CD8-positive, alpha-beta memory T cell (primary cell): ENCODE data around the gene CARD16. TPM values are rescaled to one million over a fixed set of nuclear protein-coding genes. Genes with fewer than 3 reads are reported as not detected.
"Not testable (repeated sequence)": the region's sequence is repeated elsewhere in the genome, so short reads cannot be mapped to it uniquely, and the experiment has no call there.

Experiments used
- CTCF ChIA-PET: fragments of 350-600 bp; sonication (Branson Sonifier 250); formaldehyde crosslinking; loops from one replicate; lab custom pipeline; 2021; ENCODE audit warnings: antibody characterized with exemption; lab: Charles Lee
- POLR2A ChIA-PET: fragments of 350-600 bp; sonication (Branson Sonifier 250); formaldehyde crosslinking; loops from one replicate; lab custom pipeline; 2021; ENCODE audit warnings: antibody characterized with exemption; lab: Charles Lee
- DNase-seq, 5 donors: peaks; one replicate each; pipeline versions ENCODE4 v3.0.0 to v3.0.0-alpha.2; 2020 to 2022; ENCODE audit warnings: mixed read lengths in 1 of 5
- H3K27ac ChIP-seq: one replicate; pipeline ENCODE4 v1.7.0; 2013; ENCODE audit warnings: low read depth, mild to moderate bottlenecking, low read length, moderate library complexity
- H3K27me3 ChIP-seq: 2 replicates; pipeline ENCODE4 v1.7.0; 2013; ENCODE audit warnings: low read length, mild to moderate bottlenecking; ENCODE audit not compliant: insufficient read depth, poor library complexity, severe bottlenecking
- H3K36me3 ChIP-seq: 2 replicates; pipeline ENCODE4 v1.7.0; 2013; ENCODE audit warnings: mild to moderate bottlenecking, low read length, moderate library complexity; ENCODE audit not compliant: insufficient read depth
- H3K4me1 ChIP-seq: 2 replicates; pipeline ENCODE4 v1.7.0; 2013; ENCODE audit warnings: mild to moderate bottlenecking, low read length, moderate library complexity; ENCODE audit not compliant: insufficient read depth
- H3K4me3 ChIP-seq: 2 replicates; pipeline ENCODE4 v1.7.0; 2013; ENCODE audit warnings: mild to moderate bottlenecking, low read length
- H3K9me3 ChIP-seq: 2 replicates; pipeline ENCODE4 v1.7.0; 2013; ENCODE audit warnings: mild to moderate bottlenecking, low read length
- H3K27ac Mint-ChIP-seq, 8 donors: one replicate each; pipeline ENCODE4 v1.8.0; 2020 to 2021; ENCODE audit warnings: mixed read lengths in 8 of 8, mild to moderate bottlenecking in 6 of 8, inconsistent platforms in 3 of 8, moderate library complexity in 3 of 8
- H3K27me3 Mint-ChIP-seq, 2 donors: one replicate each; pipeline ENCODE4 v1.8.0; 2020 to 2021; ENCODE audit warnings: mixed read lengths in 2 of 2, mild to moderate bottlenecking in 1 of 2, moderate library complexity in 1 of 2
- H3K36me3 Mint-ChIP-seq, 3 donors: one replicate each; pipeline ENCODE4 v1.8.0; 2020 to 2021; ENCODE audit warnings: mixed read lengths in 3 of 3, inconsistent platforms in 1 of 3, mild to moderate bottlenecking in 1 of 3
- H3K4me1 Mint-ChIP-seq, 3 donors: one replicate each; pipeline ENCODE4 v1.8.0; 2020 to 2021; ENCODE audit warnings: mixed read lengths in 3 of 3, inconsistent platforms in 1 of 3, mild to moderate bottlenecking in 1 of 3
- H3K4me3 Mint-ChIP-seq, 7 donors: one replicate each; pipeline ENCODE4 v1.8.0; 2020 to 2021; ENCODE audit warnings: mixed read lengths in 7 of 7, mild to moderate bottlenecking in 6 of 7, moderate library complexity in 4 of 7, inconsistent platforms in 2 of 7
- H3K9me3 Mint-ChIP-seq, 5 donors: one replicate each; pipeline ENCODE4 v1.8.0; 2020 to 2022; ENCODE audit warnings: mixed read lengths in 5 of 5, mild to moderate bottlenecking in 3 of 5, moderate library complexity in 2 of 5, inconsistent platforms in 1 of 5
- polyA plus RNA-seq: library from polyadenylated mRNA; unstranded; fragments of 300-500 nt; fragmentation: Illumina TruSeq; gene quantifications from one replicate; pipeline ENCODE4 v1.2.3, GENCODE V29; 2021
- total RNA-seq, 2 experiments: library from RNA; stranded (reverse); gene quantifications; one replicate each; pipeline ENCODE4 v1.2.3, GENCODE V29; 2021

Gene CARD16
- total RNA-seq: 10 to 100 TPM in 1 of 2 experiments, 1 to 10 TPM in 1; 8.0 to 10.3 TPM
- polyA plus RNA-seq: 268 TPM

DNA sequence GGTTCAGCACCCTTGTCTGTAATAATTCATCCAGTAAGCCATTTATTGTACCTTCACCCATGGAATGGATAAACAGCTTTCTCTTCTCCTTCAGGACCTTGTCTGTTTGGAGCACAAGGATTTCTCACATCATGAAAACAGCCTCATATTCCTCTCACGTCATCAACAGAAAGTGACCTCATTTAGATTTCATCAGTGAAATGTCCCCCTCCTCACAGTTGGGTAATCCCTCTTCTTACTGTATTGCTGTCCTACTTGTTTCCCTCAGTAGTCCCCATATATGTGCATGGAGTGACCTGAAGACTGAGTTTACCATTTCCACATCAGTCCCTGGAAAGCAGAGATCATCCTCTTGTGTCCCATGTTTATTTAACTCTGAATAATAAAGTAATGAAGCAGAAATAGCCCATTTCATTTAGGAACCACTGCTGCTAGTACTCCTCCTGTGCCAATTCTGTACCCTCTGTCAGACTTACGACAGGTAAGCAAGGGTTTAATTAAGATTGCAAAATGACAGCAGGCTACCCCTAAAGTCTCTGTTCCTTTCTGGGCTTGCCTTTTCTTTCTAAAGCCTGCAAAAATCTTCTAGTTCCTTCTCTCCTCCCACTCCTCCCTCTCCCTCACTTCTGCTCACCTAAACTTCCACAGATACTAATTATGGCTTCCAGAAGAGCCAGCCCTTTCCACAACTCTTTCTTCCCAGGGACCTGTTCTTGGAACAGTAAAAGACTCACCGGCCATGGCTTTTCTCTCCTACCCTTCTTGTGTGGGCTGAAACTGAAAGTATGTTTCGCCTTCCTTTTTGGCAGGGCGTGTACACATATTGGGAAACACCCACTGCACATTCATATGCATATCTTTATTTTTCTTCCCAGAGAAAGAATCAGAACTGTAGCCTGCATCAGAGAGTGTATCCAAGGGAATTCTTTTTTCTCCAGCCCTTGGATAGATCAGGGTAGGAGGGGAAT, at the start of gene CARD16:
Gene CARD16 (minus strand): TSS at position 779 of the 968 bp plus-strand sequence. CDS start 38 bp downstream, at position 741.
- Histone ChIP-seq H3K27ac (peak within 1 kb of the TSS; percentile 57), H3K36me3 (peaks cover 11% of the 10 kb centered on the region), H3K4me3 (peak within 1 kb of the TSS; percentile 63), H3K4me1 (peaks cover 29% of the 10 kb centered on the region)
- H3K36me3 Mint-ChIP-seq: peaks cover 19 to 36% (median 23%) of the 10 kb centered on the region in 3 donors
- H3K9me3 ChIP-seq, H3K27me3 Mint-ChIP-seq, POLR2A ChIA-PET, CTCF ChIA-PET, H3K9me3 Mint-ChIP-seq, H3K27me3 ChIP-seq: not testable (repeated sequence)
- DNase-seq: peak in 4 of 5 donors; percentile 24 to 66 (median 46)
- peak within 1 kb of the TSS; percentile 90 to 97 (median 93) for H3K4me3 Mint-ChIP-seq
- H3K27ac Mint-ChIP-seq: peak within 1 kb of the TSS; percentile 63 to 99 (median 96)
- peaks cover 40 to 71% (median 69%) of the 10 kb centered on the region in 3 donors for H3K4me1 Mint-ChIP-seq

- DNase-seq: no peak
- H3K4me3 ChIP-seq: no peak overlapping the region
- H3K4me1 Mint-ChIP-seq: no peaks in the 10 kb centered on the region
- ChIA-PET POLR2A (no interaction called here), CTCF (no interaction called here)
- H3K36me3 Mint-ChIP-seq: peaks cover 0 to 5% (median 2%) of the 10 kb centered on the region in 3 donors
- H3K9me3 Mint-ChIP-seq: no peaks in the 10 kb centered on the region
- H3K4me1 ChIP-seq: no peaks in the 10 kb centered on the region
- no peak overlapping the region for H3K4me3 Mint-ChIP-seq
- no peak overlapping the region for H3K27ac ChIP-seq
- H3K9me3 ChIP-seq: no peaks in the 10 kb centered on the region
- H3K27me3 ChIP-seq: no peaks in the 10 kb centered on the region
- H3K27me3 Mint-ChIP-seq: peaks cover 0 to 3% of the 10 kb centered on the region in 2 donors
- no peak overlapping the region for H3K27ac Mint-ChIP-seq
- H3K36me3 ChIP-seq: no peaks in the 10 kb centered on the region
Observed at GRCh38 chr11:105092256-105093239, 47.4 kb upstream of the CARD16 start.

GRCh38 chr11:105081412-105082150, 36.4 kb upstream of the CARD16 start:
- peaks cover 0 to 4% (median 0%) of the 10 kb centered on the region in 3 donors for H3K36me3 Mint-ChIP-seq
- POLR2A ChIA-PET: no interaction called here
- peaks cover 3 to 28% of the 10 kb centered on the region in 2 donors for H3K27me3 Mint-ChIP-seq
- Histone ChIP-seq H3K9me3 (no peaks in the 10 kb centered on the region), H3K4me3 (no peak overlapping the region), H3K36me3 (no peaks in the 10 kb centered on the region), H3K4me1 (no peaks in the 10 kb centered on the region), H3K27ac (no peak overlapping the region), H3K27me3 (no peaks in the 10 kb centered on the region)
- no peak overlapping the region for H3K27ac Mint-ChIP-seq
- no peak for DNase-seq
- CTCF ChIA-PET: no interaction called here
- peaks cover 11 to 18% (median 13%) of the 10 kb centered on the region in 3 donors for H3K4me1 Mint-ChIP-seq
- H3K9me3 Mint-ChIP-seq: no peaks in the 10 kb centered on the region
- H3K4me3 Mint-ChIP-seq: no peak overlapping the region

- not testable (repeated sequence) for H3K9me3 Mint-ChIP-seq
- peak overlapping the region in 2 of 8 donors; percentile 2 to 39 for H3K27ac Mint-ChIP-seq
- H3K4me3 Mint-ChIP-seq: peak overlapping the region in 1 of 7 donors; percentile 22
Observed at GRCh38 chr11:105080171-105080906, 35.2 kb upstream of the CARD16 start.

GRCh38 chr11:105078283-105078682, 33.1 kb upstream of the CARD16 start:
- H3K27ac Mint-ChIP-seq: no peak overlapping the region
- POLR2A ChIA-PET: interaction anchor here (0.7 kb wide), 1 partner anchor 590 kb away, joined by 3 read pairs; no protein-coding TSS in a partner anchor
- no peaks in the 10 kb centered on the region for H3K9me3 ChIP-seq
- H3K27ac ChIP-seq: no peak overlapping the region
- peaks cover 11 to 22% (median 13%) of the 10 kb centered on the region in 3 donors for H3K4me1 Mint-ChIP-seq
- no peak for DNase-seq
- H3K27me3 ChIP-seq: no peaks in the 10 kb centered on the region
- H3K36me3 ChIP-seq: no peaks in the 10 kb centered on the region
- H3K36me3 Mint-ChIP-seq: peaks cover 0 to 4% (median 0%) of the 10 kb centered on the region in 3 donors
- peaks cover 3 to 20% of the 10 kb centered on the region in 2 donors for H3K27me3 Mint-ChIP-seq
- H3K9me3 Mint-ChIP-seq: no peaks in the 10 kb centered on the region
- H3K4me1 ChIP-seq: no peaks in the 10 kb centered on the region
- CTCF ChIA-PET: no interaction called here
- no peak overlapping the region for H3K4me3 Mint-ChIP-seq
- no peak overlapping the region for H3K4me3 ChIP-seq

More at GRCh38 chr11:105080171-105080906, 35.2 kb upstream of the CARD16 start:
- H3K36me3 Mint-ChIP-seq, H3K4me3 ChIP-seq, H3K27ac ChIP-seq, H3K36me3 ChIP-seq, H3K4me1 ChIP-seq, DNase-seq, H3K27me3 ChIP-seq, H3K9me3 ChIP-seq, CTCF ChIA-PET, POLR2A ChIA-PET: not testable (repeated sequence)
- H3K4me1 Mint-ChIP-seq: peaks cover 11 to 18% (median 13%) of the 10 kb centered on the region in 3 donors
- H3K27me3 Mint-ChIP-seq: peaks cover 3 to 24% of the 10 kb centered on the region in 2 donors

DNA sequence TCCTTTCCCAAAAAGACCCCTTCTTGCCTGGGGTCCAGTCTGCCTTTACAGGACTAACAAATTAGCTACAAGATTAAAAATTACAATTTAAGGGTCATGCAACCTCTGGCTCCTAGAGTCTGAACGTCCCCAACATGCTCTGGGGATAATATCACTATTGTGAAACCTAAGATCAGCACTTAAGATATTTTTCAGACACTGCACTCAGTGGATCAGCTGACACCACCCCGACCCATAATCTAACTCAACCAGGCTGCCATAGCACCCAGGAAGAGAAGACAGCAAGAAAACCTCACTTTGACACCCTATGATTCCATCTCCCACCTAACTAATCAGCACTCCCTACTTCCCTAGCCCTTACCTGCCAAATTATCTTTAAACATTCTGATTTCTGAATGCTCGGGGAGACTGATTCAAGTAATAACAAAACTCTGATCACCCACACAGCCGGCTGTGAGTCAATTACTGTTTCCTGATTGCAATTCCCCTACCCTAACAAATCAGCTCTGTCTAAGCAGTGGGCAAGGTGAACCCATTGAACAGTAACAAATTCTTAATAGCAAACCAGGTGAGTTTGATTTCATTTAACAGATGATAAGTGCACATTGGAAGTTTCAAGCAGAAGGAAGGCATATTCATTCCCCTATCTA, 32.1 kb upstream of the CARD16 start:
- peaks cover 11 to 22% (median 14%) of the 10 kb centered on the region in 3 donors for H3K4me1 Mint-ChIP-seq
- POLR2A ChIA-PET, CTCF ChIA-PET, H3K4me3 Mint-ChIP-seq, H3K36me3 Mint-ChIP-seq, H3K4me3 ChIP-seq, H3K36me3 ChIP-seq, DNase-seq, H3K4me1 ChIP-seq, H3K9me3 Mint-ChIP-seq, H3K27me3 ChIP-seq, H3K9me3 ChIP-seq, H3K27ac ChIP-seq: not testable (repeated sequence)
- H3K27ac Mint-ChIP-seq: peak overlapping the region in 1 of 8 donors; percentile 9
- peaks cover 3 to 15% of the 10 kb centered on the region in 2 donors for H3K27me3 Mint-ChIP-seq
